ENCODE results near the gene TMC5.
"Not testable (repeated sequence)": the region's sequence is repeated elsewhere in the genome, so short reads cannot be mapped to it uniquely, and the experiment has no call there.

Gene TMC5

DNA sequence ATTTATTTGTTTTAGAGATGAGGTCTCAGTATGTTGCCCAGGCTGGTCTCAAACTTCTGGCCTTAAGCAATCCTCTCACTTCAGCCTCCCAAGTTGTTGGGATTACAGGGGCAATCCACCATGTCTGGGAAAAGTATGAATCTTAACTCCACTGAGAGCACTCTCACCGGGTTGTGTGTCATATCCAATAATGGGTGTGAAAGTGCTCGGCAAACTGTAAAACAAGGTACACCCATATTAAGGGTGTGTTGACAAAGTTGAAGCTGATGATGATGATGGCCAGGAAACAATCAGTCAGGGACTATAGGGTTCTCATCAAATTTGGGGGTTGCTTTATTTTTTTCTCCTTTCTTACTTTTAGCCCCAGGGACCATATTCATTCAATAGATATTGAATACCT is 25.3 kb upstream of the TMC5 start:
- no peak overlapping the region for H3K27ac ChIP-seq

GRCh38 chr16:19393226-19394111 is 24.2 kb upstream of the TMC5 start:
- TF ChIP-seq, protein P1, sequence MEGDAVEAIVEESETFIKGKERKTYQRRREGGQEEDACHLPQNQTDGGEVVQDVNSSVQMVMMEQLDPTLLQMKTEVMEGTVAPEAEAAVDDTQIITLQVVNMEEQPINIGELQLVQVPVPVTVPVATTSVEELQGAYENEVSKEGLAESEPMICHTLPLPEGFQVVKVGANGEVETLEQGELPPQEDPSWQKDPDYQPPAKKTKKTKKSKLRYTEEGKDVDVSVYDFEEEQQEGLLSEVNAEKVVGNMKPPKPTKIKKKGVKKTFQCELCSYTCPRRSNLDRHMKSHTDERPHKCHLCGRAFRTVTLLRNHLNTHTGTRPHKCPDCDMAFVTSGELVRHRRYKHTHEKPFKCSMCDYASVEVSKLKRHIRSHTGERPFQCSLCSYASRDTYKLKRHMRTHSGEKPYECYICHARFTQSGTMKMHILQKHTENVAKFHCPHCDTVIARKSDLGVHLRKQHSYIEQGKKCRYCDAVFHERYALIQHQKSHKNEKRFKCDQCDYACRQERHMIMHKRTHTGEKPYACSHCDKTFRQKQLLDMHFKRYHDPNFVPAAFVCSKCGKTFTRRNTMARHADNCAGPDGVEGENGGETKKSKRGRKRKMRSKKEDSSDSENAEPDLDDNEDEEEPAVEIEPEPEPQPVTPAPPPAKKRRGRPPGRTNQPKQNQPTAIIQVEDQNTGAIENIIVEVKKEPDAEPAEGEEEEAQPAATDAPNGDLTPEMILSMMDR (conservative IDR thresholded peaks at IDR 0.05; ENCODE audit: low read depth), result no peak
- CTCF ChIA-PET, result interaction anchor here (0.6 to 0.7 kb wide), 2 partner anchors 1659 to 1847 kb away, joined by 3 to 4 read pairs; no protein-coding TSS in a partner anchor
- H3K27ac ChIP-seq, result peak overlapping the region; percentile 79
- no peak for DNase-seq (ENCODE audit: low spot score)
- POLR2A ChIA-PET (ENCODE audit: low non-redundant PET), result no interaction called here

More for the DNA sequence above, 25.3 kb upstream of the TMC5 start:
- DNase-seq (ENCODE audit: low spot score), result no peak
- POLR2A ChIA-PET (ENCODE audit: low non-redundant PET), result no interaction called here
- CTCF ChIA-PET, result no interaction called here
- TF ChIP-seq, protein P1 (conservative IDR thresholded peaks at IDR 0.05; ENCODE audit: low read depth), result no peak

GRCh38 chr16:19395646-19396267 is 21.9 kb upstream of the TMC5 start:
- POLR2A ChIA-PET (ENCODE audit: low non-redundant PET); CTCF ChIA-PET; DNase-seq (ENCODE audit: low spot score): not testable (repeated sequence)
- H3K27ac ChIP-seq, result peak overlapping the region; percentile 57

GRCh38 chr16:19396555-19397011 is 21.1 kb upstream of the TMC5 start:
- TF ChIP-seq, protein P1 (conservative IDR thresholded peaks at IDR 0.05; ENCODE audit: low read depth), result no peak
- POLR2A ChIA-PET (ENCODE audit: low non-redundant PET), result no interaction called here
- CTCF ChIA-PET, result no interaction called here
- no peak overlapping the region for H3K27ac ChIP-seq
- DNase-seq (ENCODE audit: low spot score), result no peak

GRCh38 chr16:19397373-19397772 is 20.3 kb upstream of the TMC5 start:
- POLR2A ChIA-PET (ENCODE audit: low non-redundant PET); CTCF ChIA-PET; H3K27ac ChIP-seq; DNase-seq (ENCODE audit: low spot score): not testable (repeated sequence)

- TF ChIP-seq, protein P1 (conservative IDR thresholded peaks at IDR 0.05; ENCODE audit: low read depth), result no peak
- ChIA-PET POLR2A (ENCODE audit: low non-redundant PET) (no interaction called here), CTCF (no interaction called here)
- no peak overlapping the region for H3K27ac ChIP-seq
- DNase-seq (ENCODE audit: low spot score), result no peak
Observed at GRCh38 chr16:19400711-19401110, 17.0 kb upstream of the TMC5 start.

- no peak for DNase-seq (ENCODE audit: low spot score)
- ChIA-PET CTCF (interaction anchor here (0.7 kb wide), 1 partner anchor 230 kb away, joined by 3 read pairs; no protein-coding TSS in a partner anchor), POLR2A (ENCODE audit: low non-redundant PET) (no interaction called here)
- TF ChIP-seq, protein P1 (conservative IDR thresholded peaks at IDR 0.05; ENCODE audit: low read depth), result no peak
- H3K27ac ChIP-seq, result no peak overlapping the region
Observed at GRCh38 chr16:19406891-19407491, 10.7 kb upstream of the TMC5 start.

Data from RWPE1 (cell line).